Measurements from ENCODE around the gene PIK3R3. TPM values are rescaled to one million over a fixed set of nuclear protein-coding genes. Genes with fewer than 3 reads are reported as not detected.

The PIK3R3 gene
- total RNA-seq, 1 experiment from 2014 or later = 36.3 TPM

DNA sequence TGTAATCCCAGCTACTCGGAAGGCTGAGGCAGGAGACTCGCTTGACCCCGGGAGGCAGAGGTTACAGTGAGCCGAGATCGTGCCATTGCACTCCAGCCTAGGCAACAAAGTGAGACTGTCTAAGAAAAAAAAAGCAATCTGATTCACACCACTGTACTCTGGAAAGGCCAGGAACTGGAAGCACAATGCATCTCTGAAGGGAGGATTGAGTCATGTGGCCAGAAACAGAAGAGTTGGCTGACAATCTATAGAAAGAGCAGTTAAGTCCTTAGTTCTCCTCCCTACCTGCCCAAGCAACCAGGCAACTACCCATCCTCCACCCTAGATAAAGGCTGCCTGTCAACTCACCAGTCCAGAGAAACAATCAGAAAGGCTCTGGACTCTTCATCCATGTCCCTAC lies 45.9 kb downstream of the PIK3R3 start:
- no peak overlapping the region for H3K27ac ChIP-seq (ENCODE audit: low read length)
- TF ChIP-seq TCF7L2 (IDR thresholded peaks at IDR 0.05; ENCODE audit: low read depth, low read length) = no peak
- TF ChIP-seq, protein P1, sequence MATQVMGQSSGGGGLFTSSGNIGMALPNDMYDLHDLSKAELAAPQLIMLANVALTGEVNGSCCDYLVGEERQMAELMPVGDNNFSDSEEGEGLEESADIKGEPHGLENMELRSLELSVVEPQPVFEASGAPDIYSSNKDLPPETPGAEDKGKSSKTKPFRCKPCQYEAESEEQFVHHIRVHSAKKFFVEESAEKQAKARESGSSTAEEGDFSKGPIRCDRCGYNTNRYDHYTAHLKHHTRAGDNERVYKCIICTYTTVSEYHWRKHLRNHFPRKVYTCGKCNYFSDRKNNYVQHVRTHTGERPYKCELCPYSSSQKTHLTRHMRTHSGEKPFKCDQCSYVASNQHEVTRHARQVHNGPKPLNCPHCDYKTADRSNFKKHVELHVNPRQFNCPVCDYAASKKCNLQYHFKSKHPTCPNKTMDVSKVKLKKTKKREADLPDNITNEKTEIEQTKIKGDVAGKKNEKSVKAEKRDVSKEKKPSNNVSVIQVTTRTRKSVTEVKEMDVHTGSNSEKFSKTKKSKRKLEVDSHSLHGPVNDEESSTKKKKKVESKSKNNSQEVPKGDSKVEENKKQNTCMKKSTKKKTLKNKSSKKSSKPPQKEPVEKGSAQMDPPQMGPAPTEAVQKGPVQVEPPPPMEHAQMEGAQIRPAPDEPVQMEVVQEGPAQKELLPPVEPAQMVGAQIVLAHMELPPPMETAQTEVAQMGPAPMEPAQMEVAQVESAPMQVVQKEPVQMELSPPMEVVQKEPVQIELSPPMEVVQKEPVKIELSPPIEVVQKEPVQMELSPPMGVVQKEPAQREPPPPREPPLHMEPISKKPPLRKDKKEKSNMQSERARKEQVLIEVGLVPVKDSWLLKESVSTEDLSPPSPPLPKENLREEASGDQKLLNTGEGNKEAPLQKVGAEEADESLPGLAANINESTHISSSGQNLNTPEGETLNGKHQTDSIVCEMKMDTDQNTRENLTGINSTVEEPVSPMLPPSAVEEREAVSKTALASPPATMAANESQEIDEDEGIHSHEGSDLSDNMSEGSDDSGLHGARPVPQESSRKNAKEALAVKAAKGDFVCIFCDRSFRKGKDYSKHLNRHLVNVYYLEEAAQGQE (IDR thresholded peaks at IDR 0.05; ENCODE audit: insufficient read depth in 1 of 2, low read depth in 2 of 2, low read length in 1 of 2) = no peak
- TF ChIP-seq POLR2AphosphoS5 (IDR thresholded peaks at IDR 0.05; ENCODE audit: low read depth, low read length) = no peak
- TF ChIP-seq, protein P2, sequence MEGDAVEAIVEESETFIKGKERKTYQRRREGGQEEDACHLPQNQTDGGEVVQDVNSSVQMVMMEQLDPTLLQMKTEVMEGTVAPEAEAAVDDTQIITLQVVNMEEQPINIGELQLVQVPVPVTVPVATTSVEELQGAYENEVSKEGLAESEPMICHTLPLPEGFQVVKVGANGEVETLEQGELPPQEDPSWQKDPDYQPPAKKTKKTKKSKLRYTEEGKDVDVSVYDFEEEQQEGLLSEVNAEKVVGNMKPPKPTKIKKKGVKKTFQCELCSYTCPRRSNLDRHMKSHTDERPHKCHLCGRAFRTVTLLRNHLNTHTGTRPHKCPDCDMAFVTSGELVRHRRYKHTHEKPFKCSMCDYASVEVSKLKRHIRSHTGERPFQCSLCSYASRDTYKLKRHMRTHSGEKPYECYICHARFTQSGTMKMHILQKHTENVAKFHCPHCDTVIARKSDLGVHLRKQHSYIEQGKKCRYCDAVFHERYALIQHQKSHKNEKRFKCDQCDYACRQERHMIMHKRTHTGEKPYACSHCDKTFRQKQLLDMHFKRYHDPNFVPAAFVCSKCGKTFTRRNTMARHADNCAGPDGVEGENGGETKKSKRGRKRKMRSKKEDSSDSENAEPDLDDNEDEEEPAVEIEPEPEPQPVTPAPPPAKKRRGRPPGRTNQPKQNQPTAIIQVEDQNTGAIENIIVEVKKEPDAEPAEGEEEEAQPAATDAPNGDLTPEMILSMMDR (IDR thresholded peaks at IDR 0.05) = no peak
- no peak for TF ChIP-seq SIN3A (IDR thresholded peaks at IDR 0.05; ENCODE audit: borderline replicate concordance, insufficient read depth, low read depth, low read length)
- in situ Hi-C loops (cut with HindIII; ENCODE audit: low pct_unique_long_range_greater_than_20kb, low sequenced_read_pairs) (no loop called here), intact Hi-C loops (cut with micrococcal nuclease; ENCODE audit: unreplicated experiment) (no loop called here)
- ATAC-seq (no peak), DNase-seq (ENCODE audit: low read depth, low spot score) (no peak)
- no peaks in the 10 kb centered on the region for H3K27me3 ChIP-seq (ENCODE audit: control insufficient read depth, insufficient read depth, low read length)
- H3K9me3 ChIP-seq (ENCODE audit: control insufficient read depth, insufficient read depth, low read depth, low read length) = no peaks in the 10 kb centered on the region
- no peaks in the 10 kb centered on the region for H3K4me1 ChIP-seq (ENCODE audit: control insufficient read depth, insufficient read depth, low read length)
- ChIA-PET POLR2A (interaction anchor here (0.6 kb wide), 1 partner anchor 33 kb away, joined by 9 read pairs; no protein-coding TSS in a partner anchor), CTCF (no interaction called here)
- H3K36me3 ChIP-seq (ENCODE audit: control insufficient read depth, insufficient read depth, low read length) = no peaks in the 10 kb centered on the region
- BruUV-seq (replicated peaks) = no TSS peak
- H3K4me3 ChIP-seq (ENCODE audit: low read depth in 2 of 2, low read length in 2 of 2) = no peak overlapping the region

DNA sequence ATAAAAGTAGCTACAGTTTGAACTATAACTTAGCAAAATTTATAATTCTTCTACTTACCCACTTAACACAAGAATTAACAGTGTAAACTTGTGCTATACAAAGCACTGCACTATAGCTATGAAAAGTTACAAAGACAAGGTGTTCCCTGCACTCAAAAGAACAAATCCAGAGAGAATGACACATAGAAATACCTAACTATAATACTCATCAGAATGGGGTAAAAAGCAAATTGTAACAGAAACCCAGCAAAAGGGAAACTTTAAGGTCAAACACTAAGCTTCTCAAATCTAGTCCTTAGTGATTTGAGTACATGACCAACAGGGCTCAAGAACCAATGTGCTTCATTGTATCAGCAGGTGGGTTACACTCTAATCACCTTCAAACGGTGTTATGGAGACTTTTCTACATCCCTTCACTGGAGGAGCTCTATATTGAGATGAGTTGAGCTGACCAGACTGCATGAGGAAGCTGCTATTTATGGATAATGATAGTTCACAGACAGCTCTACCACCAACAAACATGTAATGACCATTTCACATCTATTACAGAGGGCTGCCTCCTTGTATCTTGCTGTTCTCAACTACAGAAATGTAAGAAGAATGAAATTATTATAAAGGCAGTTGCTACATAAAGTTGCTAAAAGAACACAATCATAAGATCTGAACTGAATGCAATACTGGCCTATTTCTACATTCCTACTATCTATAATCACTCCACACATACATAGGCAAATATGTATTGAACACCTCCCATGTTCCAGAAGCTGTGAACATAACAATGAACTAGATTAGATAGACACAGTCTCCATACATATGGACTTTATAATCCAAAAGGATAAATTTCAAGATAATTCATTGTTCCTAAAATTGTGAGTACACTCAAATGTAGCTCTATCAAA lies 47.6 kb downstream of the PIK3R3 start:
- no peaks in the 10 kb centered on the region for H3K9me3 ChIP-seq (ENCODE audit: control insufficient read depth, insufficient read depth, low read depth, low read length)
- intact Hi-C loops (cut with micrococcal nuclease; ENCODE audit: unreplicated experiment) = no loop called here
- peak; percentile 68 for ATAC-seq
- no peaks in the 10 kb centered on the region for H3K36me3 ChIP-seq (ENCODE audit: control insufficient read depth, insufficient read depth, low read length)
- ChIA-PET POLR2A (interaction anchor here (0.5 to 0.6 kb wide), 4 partner anchors 56 to 444 kb away, joined by 3 to 5 read pairs (median 3); no protein-coding TSS in a partner anchor), CTCF (interaction anchor here (0.6 kb wide), 1 partner anchor 373 kb away, joined by 4 read pairs; no protein-coding TSS in a partner anchor)
- TF ChIP-seq TCF7L2 (IDR thresholded peaks at IDR 0.05; ENCODE audit: low read depth, low read length) = no peak
- TF ChIP-seq POLR2AphosphoS5 (IDR thresholded peaks at IDR 0.05; ENCODE audit: low read depth, low read length) = no peak
- TF ChIP-seq SIN3A (IDR thresholded peaks at IDR 0.05; ENCODE audit: borderline replicate concordance, insufficient read depth, low read depth, low read length) = no peak
- TF ChIP-seq, protein P1 (IDR thresholded peaks at IDR 0.05; ENCODE audit: insufficient read depth in 1 of 2, low read depth in 2 of 2, low read length in 1 of 2) = no peak
- TF ChIP-seq, protein P2 (IDR thresholded peaks at IDR 0.05) = no peak
- no peaks in the 10 kb centered on the region for H3K27me3 ChIP-seq (ENCODE audit: control insufficient read depth, insufficient read depth, low read length)
- H3K4me3 ChIP-seq (ENCODE audit: low read depth in 2 of 2, low read length in 2 of 2) = no peak overlapping the region
- no peak for DNase-seq (ENCODE audit: low read depth, low spot score)
- BruUV-seq (replicated peaks) = no TSS peak
- no peaks in the 10 kb centered on the region for H3K4me1 ChIP-seq (ENCODE audit: control insufficient read depth, insufficient read depth, low read length)
- in situ Hi-C loops (cut with HindIII; ENCODE audit: low pct_unique_long_range_greater_than_20kb, low sequenced_read_pairs) = no loop called here
- H3K27ac ChIP-seq (ENCODE audit: low read length) = no peak overlapping the region

Measured in Panc1 (cell line).